Activated naive CD4-positive, alpha-beta T cell treated with anti-CD3 and anti-CD28 coated beads for 36 hours (primary cell): ENCODE results near the gene ASTN2. TPM values are rescaled to one million over a fixed set of nuclear protein-coding genes. Genes with fewer than 3 reads are reported as not detected.

ENCODE experiments used
- CTCF ChIA-PET: fragments of 350-600 bp; sonication (Branson Sonifier 250); formaldehyde crosslinking; loops from one replicate; lab custom pipeline; 2021; ENCODE audit warnings: antibody characterized with exemption; lab: Charles Lee
- DNase-seq: peaks from one replicate; pipeline ENCODE4 v3.0.0-alpha.2; 2020
- H3K27ac Mint-ChIP-seq: one replicate; pipeline ENCODE4 v1.8.0; 2021; ENCODE audit warnings: mild to moderate bottlenecking, mixed read lengths
- H3K27me3 Mint-ChIP-seq: one replicate; pipeline ENCODE4 v1.8.0; 2021; ENCODE audit warnings: low read depth, mixed read lengths
- H3K36me3 Mint-ChIP-seq: one replicate; pipeline ENCODE4 v1.8.0; 2021; ENCODE audit warnings: low read depth, mixed read lengths
- H3K4me1 Mint-ChIP-seq: one replicate; pipeline ENCODE4 v1.8.0; 2021; ENCODE audit warnings: low read depth, mixed read lengths
- H3K4me3 Mint-ChIP-seq: one replicate; pipeline ENCODE4 v1.8.0; 2021; ENCODE audit warnings: mild to moderate bottlenecking, moderate library complexity, mixed read lengths
- H3K9me3 Mint-ChIP-seq: one replicate; pipeline ENCODE4 v1.8.0; 2021; ENCODE audit warnings: mixed read lengths
- intact Hi-C: fragments of 100-400 bp; cut with micrococcal nuclease; formaldehyde crosslinking; loops from one replicate; pipeline ENCODE4 v1.15.1; 2023
- total RNA-seq, 2 experiments: library from RNA; stranded (reverse); gene quantifications; one replicate each; pipeline ENCODE4 v1.2.3, GENCODE V29; 2021

ASTN2 gene
- total RNA-seq, 2 experiments from 2014 or later: 6.0 to 6.6 TPM

DNA sequence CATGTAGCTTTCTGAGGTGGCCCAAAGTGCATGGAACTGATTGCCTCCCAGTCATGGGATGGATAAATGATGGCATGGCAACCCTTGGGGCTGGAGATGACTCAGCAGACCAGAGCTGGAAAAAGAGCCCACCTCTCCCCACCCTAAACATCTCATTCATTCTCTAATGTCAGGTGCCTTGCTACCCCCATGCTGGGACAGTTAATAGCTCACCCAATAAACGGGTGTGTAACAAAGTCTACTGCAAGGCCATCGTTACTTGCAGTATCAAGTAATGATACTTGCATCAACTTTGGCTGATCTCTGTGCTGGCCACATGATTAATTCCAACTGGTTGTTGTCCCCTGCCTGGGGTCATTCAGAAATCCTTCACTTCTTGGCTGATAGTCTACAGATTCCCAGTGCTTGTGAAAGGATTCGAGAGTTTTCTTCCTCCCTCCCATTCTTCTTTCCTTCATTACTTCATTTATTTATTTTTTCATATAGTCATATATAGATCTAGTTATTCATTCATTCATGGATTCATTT lies 850.5 kb downstream of the ASTN2 start:
- H3K9me3 Mint-ChIP-seq: no peaks in the 10 kb centered on the region
- H3K27ac Mint-ChIP-seq: no peak overlapping the region
- H3K4me3 Mint-ChIP-seq: no peak overlapping the region
- no peak for DNase-seq
- H3K36me3 Mint-ChIP-seq: peaks cover 6% of the 10 kb centered on the region
- CTCF ChIA-PET: no interaction called here
- no peaks in the 10 kb centered on the region for H3K27me3 Mint-ChIP-seq
- H3K4me1 Mint-ChIP-seq: no peaks in the 10 kb centered on the region
- intact Hi-C loops: no loop called here

DNA sequence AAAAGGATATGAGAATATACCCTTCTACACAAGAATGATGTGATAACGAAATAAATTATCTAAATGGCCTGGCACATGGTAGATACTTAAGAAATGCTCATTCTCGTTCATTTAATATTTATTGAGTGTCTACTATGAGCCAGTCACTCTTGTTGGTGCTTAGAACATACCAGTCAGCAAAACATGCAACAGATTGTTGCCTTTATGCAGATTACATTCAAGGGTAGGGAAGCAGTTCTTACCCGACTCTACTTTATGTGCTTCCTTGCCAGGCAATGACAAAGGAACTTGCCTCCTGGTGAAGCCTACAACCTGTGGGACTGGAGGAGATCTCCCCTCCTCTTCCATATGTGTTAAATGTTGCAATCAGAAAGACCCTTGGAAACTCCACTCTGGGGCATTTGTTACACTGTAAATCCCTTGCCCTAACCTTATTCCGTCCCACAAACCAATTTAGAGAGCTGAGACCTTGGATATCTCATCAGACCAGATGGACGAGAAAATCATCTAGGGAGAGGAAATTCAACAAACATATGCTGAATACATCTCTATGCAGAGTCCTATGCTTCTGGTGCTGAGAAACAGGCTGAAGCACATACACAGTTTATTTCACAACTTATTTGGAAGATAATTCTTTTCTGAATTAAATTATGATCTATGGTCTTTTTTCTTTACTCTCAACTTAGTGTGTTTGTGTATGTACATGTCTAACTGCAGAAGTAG lies 855.9 kb downstream of the ASTN2 start:
- Mint-ChIP-seq H3K36me3 (peaks cover 3% of the 10 kb centered on the region), H3K4me1 (no peaks in the 10 kb centered on the region), H3K27ac (no peak overlapping the region), H3K27me3 (no peaks in the 10 kb centered on the region), H3K4me3 (no peak overlapping the region), H3K9me3 (no peaks in the 10 kb centered on the region)
- DNase-seq: no peak
- CTCF ChIA-PET: no interaction called here
- intact Hi-C loops: no loop called here

DNA sequence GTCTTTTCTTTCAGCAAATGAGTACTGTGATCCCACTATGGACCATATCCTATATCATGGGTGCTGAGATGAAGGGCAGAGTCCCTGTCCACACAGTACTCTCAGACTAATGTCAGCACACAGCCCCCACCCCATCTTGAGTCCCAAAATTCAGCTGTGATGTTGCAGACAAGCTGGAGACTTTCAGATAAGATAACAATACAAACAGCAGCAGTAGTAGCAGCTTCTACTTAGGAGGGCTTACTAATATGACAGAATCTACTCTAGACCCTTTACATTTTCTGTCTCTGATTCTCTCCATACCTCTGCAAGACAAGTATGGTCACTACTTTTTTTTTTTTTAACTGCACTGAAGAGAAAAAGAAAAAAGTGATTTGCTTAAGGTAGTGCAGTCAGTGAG lies 856.8 kb downstream of the ASTN2 start:
- H3K27ac Mint-ChIP-seq: no peak overlapping the region
- no peak for DNase-seq
- peaks cover 2% of the 10 kb centered on the region for H3K36me3 Mint-ChIP-seq
- intact Hi-C loops: no loop called here
- H3K27me3 Mint-ChIP-seq: no peaks in the 10 kb centered on the region
- CTCF ChIA-PET: interaction anchor here (0.6 kb wide), 2 partner anchors 45 to 406 kb away, joined by 4 to 7 read pairs; no protein-coding TSS in a partner anchor
- no peak overlapping the region for H3K4me3 Mint-ChIP-seq
- H3K9me3 Mint-ChIP-seq: no peaks in the 10 kb centered on the region
- no peaks in the 10 kb centered on the region for H3K4me1 Mint-ChIP-seq

DNA sequence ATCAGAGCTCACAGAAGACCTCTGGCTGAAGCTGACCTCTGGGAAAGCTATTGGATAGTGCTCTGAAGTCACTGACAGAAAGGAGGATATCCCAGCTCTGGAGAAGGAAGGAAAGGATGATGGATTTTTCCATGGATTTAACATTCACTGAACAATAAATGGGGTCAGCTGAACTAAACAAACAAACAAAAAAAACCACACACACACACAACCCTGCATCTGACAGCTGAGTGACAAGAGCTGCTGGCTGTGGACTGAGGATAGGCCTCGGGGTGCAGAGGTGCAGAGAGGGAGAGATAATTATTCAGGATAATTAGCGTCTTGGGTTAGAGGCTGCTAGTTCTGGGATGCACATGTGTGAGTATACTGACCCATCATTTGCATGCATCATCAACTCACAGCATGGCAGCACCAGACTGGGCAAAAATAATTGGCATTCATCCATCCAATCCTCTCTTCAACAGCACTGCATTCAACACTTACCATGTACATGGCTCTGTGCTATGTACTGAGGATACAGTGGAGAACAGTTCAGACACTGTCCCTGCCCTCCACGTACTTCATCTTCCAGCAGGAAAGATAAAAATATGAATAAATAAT lies 859.2 kb downstream of the ASTN2 start:
- CTCF ChIA-PET: no interaction called here
- no peaks in the 10 kb centered on the region for H3K9me3 Mint-ChIP-seq
- intact Hi-C loops: no loop called here
- H3K36me3 Mint-ChIP-seq: no peaks in the 10 kb centered on the region
- no peaks in the 10 kb centered on the region for H3K4me1 Mint-ChIP-seq
- H3K27ac Mint-ChIP-seq: no peak overlapping the region
- H3K4me3 Mint-ChIP-seq: no peak overlapping the region
- no peaks in the 10 kb centered on the region for H3K27me3 Mint-ChIP-seq
- DNase-seq: no peak

DNA sequence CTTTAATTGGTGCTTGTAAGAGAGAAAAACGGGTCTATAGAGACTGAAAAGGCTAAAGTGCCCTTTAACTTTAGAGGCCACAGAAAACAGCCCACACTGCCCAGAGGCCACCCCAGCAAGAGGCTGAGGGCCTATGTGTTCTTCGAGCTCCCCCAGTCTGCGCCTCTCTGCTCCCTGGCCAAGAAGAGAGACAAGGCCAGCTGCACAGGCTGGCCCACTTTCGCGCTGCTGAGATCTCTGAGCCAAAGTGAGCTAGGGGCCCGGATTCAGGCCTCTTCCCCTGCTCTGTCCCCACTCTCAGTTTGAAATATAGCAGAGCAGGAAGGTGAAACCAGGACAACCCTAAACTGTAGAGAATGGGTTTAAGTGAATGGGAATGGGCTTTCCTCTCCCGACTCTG lies 859.7 kb downstream of the ASTN2 start:
- DNase-seq: no peak
- H3K9me3 Mint-ChIP-seq: no peaks in the 10 kb centered on the region
- CTCF ChIA-PET: no interaction called here
- H3K27ac Mint-ChIP-seq: no peak overlapping the region
- no peaks in the 10 kb centered on the region for H3K36me3 Mint-ChIP-seq
- no peaks in the 10 kb centered on the region for H3K27me3 Mint-ChIP-seq
- H3K4me1 Mint-ChIP-seq: no peaks in the 10 kb centered on the region
- intact Hi-C loops: no loop called here
- no peak overlapping the region for H3K4me3 Mint-ChIP-seq

DNA sequence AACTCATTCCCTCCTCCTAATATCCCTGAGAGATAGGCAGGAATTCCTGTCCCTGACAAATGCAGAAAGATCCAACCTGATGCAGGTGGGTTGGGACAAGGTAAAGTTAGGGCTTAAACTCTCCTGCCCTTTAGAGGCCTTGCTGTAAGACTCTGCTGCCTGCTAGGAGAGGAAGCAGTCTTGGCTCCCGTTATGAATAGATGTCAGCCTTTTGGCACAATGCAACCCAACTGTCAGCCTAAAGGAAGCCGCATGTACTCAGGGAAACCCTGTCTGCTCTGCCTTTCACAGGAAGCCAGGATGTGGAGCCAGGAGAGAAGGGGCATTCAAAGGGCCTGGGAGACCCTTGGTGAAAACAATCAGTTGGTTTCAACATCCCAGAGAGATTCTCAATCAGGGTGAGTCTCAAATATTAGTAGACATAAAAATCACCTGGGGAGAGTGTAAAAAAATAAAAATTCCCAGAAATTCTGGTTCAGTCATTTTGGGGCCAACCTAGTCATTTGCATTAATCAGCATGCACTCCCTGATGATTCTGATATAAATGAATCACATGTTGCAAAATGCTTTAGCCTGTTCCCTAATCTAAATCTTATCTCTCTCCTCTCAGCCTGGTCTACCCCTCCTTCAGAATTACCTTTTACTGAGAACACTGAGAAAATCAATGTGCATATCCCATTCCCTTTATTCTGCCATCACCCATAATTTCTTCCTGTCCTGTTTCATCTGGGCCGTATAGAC lies 864.0 kb downstream of the ASTN2 start:
- CTCF ChIA-PET: no interaction called here
- no peaks in the 10 kb centered on the region for H3K9me3 Mint-ChIP-seq

DNA sequence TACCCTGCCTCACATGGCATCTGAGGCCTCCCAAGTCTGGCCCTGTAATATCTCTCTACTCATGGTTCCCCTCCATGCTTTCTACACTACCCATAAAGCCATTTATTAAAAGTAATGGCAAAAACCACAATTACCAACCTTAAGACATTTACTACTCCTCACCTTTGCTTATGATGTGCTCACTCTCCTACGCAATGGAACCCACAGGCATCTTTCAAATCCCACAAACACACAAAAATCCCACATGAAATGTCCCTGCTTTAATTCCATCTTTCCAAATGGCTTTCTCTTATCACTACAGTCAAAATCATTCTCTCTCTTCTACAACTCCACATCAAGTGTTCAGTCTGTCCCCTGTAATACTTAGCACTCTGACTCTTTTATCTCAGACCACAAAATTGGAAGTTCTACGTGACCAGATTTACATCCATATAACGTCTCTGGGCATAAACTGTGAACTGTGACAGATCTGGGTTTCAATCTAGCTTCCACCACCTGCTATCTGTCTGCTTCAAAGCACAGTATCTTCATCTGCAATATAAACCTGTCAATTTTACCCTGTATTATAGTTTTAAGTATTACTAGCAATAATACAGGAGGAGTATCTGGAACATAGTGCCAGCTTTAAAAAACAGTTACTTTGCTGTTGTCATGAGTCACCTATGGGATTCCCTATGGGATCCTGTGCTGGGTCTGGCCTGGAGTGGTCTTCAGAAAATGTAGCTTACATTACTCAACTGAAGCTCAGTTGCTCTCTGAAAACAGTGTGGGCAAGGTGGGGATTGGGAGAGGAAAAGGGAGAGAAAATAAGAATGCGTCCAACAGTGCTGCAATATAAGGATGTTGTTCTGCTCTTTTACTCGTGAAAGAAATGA lies 864.8 kb downstream of the ASTN2 start:
- CTCF ChIA-PET: no interaction called here
- intact Hi-C loops: no loop called here
- no peak for DNase-seq
- peaks cover 3% of the 10 kb centered on the region for H3K4me1 Mint-ChIP-seq
- H3K36me3 Mint-ChIP-seq: no peaks in the 10 kb centered on the region
- no peak overlapping the region for H3K27ac Mint-ChIP-seq
- no peaks in the 10 kb centered on the region for H3K27me3 Mint-ChIP-seq
- H3K4me3 Mint-ChIP-seq: no peak overlapping the region
- H3K9me3 Mint-ChIP-seq: no peaks in the 10 kb centered on the region

More for the DNA sequence above, 864.0 kb downstream of the ASTN2 start:
- H3K4me1 Mint-ChIP-seq: peaks cover 3% of the 10 kb centered on the region
- no peak overlapping the region for H3K4me3 Mint-ChIP-seq
- H3K27me3 Mint-ChIP-seq: no peaks in the 10 kb centered on the region
- no peak for DNase-seq
- no peaks in the 10 kb centered on the region for H3K36me3 Mint-ChIP-seq
- intact Hi-C loops: no loop called here
- H3K27ac Mint-ChIP-seq: no peak overlapping the region

DNA sequence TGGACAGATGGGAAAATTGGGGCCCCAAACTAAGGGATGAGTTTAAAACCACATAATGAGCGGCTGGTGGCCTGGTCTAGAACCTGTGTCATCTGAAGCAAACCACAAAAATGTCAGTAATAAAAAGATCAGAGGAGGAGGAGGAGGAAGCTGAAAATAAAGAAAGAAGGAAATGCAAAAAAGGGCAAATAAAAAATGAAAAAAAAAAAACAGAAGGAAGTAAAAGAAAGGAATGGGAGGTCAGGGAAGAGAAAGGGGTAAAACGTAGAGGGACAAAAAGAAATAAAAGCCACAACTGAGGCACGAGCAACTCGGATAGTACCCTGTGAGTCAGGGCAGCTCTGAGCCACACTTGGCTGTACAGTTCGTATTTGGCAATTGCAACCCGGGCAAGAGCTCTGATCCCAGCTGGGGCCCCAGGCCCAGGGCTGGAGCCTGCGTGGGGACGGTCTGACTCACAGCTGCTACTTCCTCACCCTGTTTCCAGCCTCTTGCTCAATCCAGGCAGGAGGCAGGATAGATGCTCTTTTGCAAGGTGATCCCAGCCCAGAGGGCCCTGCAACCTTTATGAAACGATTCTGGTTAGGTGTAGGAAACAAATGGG lies 865.7 kb downstream of the ASTN2 start:
- no peak for DNase-seq
- peaks cover 3% of the 10 kb centered on the region for H3K4me1 Mint-ChIP-seq
- H3K9me3 Mint-ChIP-seq: no peaks in the 10 kb centered on the region
- no peak overlapping the region for H3K4me3 Mint-ChIP-seq
- H3K27ac Mint-ChIP-seq: no peak overlapping the region
- intact Hi-C loops: no loop called here
- CTCF ChIA-PET: no interaction called here
- H3K27me3 Mint-ChIP-seq: no peaks in the 10 kb centered on the region
- H3K36me3 Mint-ChIP-seq: no peaks in the 10 kb centered on the region

DNA sequence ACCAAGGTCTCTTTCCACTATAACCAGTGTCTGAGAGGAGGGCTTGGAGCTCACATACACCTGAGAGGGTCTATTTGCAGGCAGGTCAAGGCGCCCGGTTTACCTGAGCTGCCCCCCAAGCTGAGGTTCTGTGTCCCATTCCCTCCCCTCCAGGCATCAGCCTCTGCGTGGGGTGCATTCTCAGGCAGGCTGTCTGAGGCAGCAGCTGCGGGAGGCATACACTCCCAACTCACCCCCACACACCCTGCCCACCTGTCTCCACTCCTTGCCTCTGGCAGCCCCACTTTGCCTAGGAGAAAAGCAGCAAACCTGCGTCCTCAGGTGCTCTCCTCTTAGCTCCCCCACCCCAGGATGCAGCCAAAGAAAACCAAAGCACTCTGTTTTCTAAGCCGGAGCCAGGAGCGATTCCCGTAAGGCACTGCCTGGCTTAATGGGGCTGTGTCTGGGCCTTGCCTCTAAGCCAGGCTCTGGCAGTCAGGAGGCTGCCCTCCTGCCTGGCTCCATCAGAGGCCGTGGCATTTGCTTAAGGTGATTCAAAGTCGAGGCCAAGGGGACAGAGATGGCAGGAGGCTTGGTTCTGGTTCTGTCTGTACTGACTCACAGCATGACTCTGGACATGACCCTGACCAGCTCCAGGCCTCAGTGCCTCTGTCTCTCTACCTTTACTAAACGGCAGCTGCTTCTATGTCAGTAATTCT lies 867.0 kb downstream of the ASTN2 start:
- intact Hi-C loops: no loop called here
- H3K4me1 Mint-ChIP-seq: peaks cover 3% of the 10 kb centered on the region
- H3K27ac Mint-ChIP-seq: no peak overlapping the region
- no peaks in the 10 kb centered on the region for H3K36me3 Mint-ChIP-seq
- no peaks in the 10 kb centered on the region for H3K27me3 Mint-ChIP-seq
- H3K9me3 Mint-ChIP-seq: no peaks in the 10 kb centered on the region
- CTCF ChIA-PET: no interaction called here
- DNase-seq: no peak
- no peak overlapping the region for H3K4me3 Mint-ChIP-seq

DNA sequence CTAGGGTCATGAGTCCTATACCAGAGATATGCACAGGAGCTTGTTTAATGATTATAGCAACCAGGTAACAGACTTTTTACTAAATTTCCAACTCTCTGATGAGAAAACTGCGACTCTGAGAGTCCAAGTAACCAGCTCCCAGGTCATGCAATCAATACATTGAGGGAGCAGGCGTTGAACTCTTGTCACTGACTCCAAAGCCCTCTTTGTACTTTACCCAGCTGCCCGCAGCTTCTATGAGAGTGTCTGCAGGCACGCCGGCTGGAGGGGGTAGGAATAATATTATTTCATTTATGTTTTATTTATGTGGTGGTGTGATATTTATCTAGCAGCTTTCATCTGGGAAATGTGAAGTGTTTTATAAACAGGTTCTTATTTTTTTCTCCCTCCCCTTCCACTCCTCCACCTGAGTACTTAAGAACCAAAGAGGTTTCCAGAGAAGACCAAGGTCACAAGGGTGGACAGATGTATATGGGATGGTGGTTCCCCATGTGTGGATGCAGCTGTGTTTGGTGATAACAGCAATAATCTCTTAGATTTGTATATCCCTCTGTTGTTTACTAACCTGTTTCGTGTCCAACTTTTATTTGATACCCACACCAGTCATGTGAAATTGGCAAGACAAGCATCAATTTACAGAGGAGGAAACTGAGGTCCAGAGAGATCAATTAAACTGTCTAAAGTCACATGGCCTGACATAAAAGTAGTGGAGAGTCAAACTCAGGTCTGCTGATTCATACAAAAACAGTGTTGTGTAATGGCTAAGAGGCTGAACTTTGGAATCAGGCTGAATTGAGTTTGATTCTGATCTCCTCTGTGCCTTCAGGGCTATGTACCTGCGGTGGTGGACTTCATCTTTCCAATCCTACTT lies 867.9 kb downstream of the ASTN2 start:
- no peaks in the 10 kb centered on the region for H3K27me3 Mint-ChIP-seq

DNA sequence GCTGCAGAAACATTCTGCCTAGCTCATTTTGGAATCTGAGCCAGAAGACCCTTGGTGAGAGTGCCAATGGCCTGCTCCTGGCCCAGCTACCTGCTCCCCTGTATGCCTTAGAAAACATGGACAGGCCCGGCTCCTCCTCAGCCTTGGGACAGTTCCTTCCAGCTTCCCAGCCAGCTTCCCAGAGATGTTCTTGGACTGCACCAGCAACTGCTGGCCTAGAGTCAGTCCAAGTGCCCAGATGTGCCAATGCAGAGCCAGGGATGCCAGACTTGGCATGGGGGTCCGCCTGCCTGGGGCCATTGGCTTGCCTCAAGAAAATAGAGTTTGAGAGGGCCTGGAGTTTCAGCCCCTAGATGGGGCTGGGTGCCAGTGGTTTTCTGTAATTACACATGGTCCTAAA lies 870.0 kb downstream of the ASTN2 start:
- no peaks in the 10 kb centered on the region for H3K36me3 Mint-ChIP-seq
- no peaks in the 10 kb centered on the region for H3K9me3 Mint-ChIP-seq
- no peak overlapping the region for H3K27ac Mint-ChIP-seq
- no peak overlapping the region for H3K4me3 Mint-ChIP-seq
- H3K4me1 Mint-ChIP-seq: peaks cover 3% of the 10 kb centered on the region
- intact Hi-C loops: no loop called here
- CTCF ChIA-PET: no interaction called here
- H3K27me3 Mint-ChIP-seq: no peaks in the 10 kb centered on the region
- no peak for DNase-seq

More for the DNA sequence above, 867.9 kb downstream of the ASTN2 start:
- Mint-ChIP-seq H3K9me3 (no peaks in the 10 kb centered on the region), H3K4me3 (no peak overlapping the region), H3K4me1 (peaks cover 3% of the 10 kb centered on the region), H3K36me3 (no peaks in the 10 kb centered on the region), H3K27ac (no peak overlapping the region)
- CTCF ChIA-PET: no interaction called here
- intact Hi-C loops: no loop called here
- DNase-seq: no peak
